GM10266 (cell line): ENCODE measurements around the gene COL20A1.

Experiments
- DNase-seq: peaks from one replicate; pipeline ENCODE4 v3.0.0; 2012; ENCODE audit errors: extremely low spot score
- CTCF ChIP-seq: IDR thresholded peaks from 2 replicates; pipeline ENCODE4 v1.5.1; 2012; ENCODE audit warnings: mild to moderate bottlenecking, low read depth; ENCODE audit not compliant: control insufficient read depth, insufficient read depth; ENCODE audit errors: missing control alignments

COL20A1 gene

GRCh38 chr20:63363981-63364561 is 71.1 kb downstream of the COL20A1 start:
- DNase-seq, result no peak
- no peak for TF ChIP-seq CTCF

- TF ChIP-seq CTCF, result no peak
- DNase-seq, result no peak
These were observed 72.0 kb downstream of the COL20A1 start for GRCh38 chr20:63364801-63365585.

GRCh38 chr20:63365601-63366389 is 72.8 kb downstream of the COL20A1 start:
- DNase-seq, result no peak
- no peak for TF ChIP-seq CTCF

- TF ChIP-seq CTCF, result no peak
- no peak for DNase-seq
These were observed 73.7 kb downstream of the COL20A1 start for GRCh38 chr20:63366390-63367365.

- no peak for DNase-seq
- TF ChIP-seq CTCF, result no peak
These were observed 74.6 kb downstream of the COL20A1 start for GRCh38 chr20:63367446-63368055.

- no peak for DNase-seq
- TF ChIP-seq CTCF, result no peak
These were observed 75.2 kb downstream of the COL20A1 start for GRCh38 chr20:63368151-63368550.
